Measurements from ENCODE around the gene ZIC4.

Gene ZIC4

GRCh38 chr3:147393943-147394883 lies 12.1 kb downstream of the ZIC4 start:
- CTCF ChIA-PET = interaction anchor here (1.1 kb wide), 1 partner anchor 34 kb away, joined by 3 read pairs; no protein-coding TSS in a partner anchor
- Mint-ChIP-seq H3K4me1 (no peaks in the 10 kb centered on the region), H3K27ac (peak overlapping the region; percentile 68), H3K36me3 (peaks cover 4% of the 10 kb centered on the region), H3K4me3 (no peak overlapping the region), H3K9me3 (peaks cover 6% of the 10 kb centered on the region), H3K27me3 (peaks cover 100% of the 10 kb centered on the region)
- DNase-seq = no peak

- Mint-ChIP-seq H3K4me3 (peak overlapping the region; percentile 49), H3K4me1 (no peaks in the 10 kb centered on the region), H3K9me3 (peaks cover 6% of the 10 kb centered on the region), H3K36me3 (peaks cover 4% of the 10 kb centered on the region), H3K27ac (no peak overlapping the region), H3K27me3 (peaks cover 100% of the 10 kb centered on the region)
- CTCF ChIA-PET = interaction anchor here (1.1 kb wide), 1 partner anchor 33 kb away, joined by 3 read pairs; no protein-coding TSS in a partner anchor
- no peak for DNase-seq
These were observed 12.9 kb downstream of the ZIC4 start for GRCh38 chr3:147393261-147393942.

GRCh38 chr3:147392625-147392946 lies 13.8 kb downstream of the ZIC4 start:
- no peak for DNase-seq
- H3K9me3 Mint-ChIP-seq = peaks cover 6% of the 10 kb centered on the region
- H3K27me3 Mint-ChIP-seq = peaks cover 100% of the 10 kb centered on the region
- peaks cover 7% of the 10 kb centered on the region for H3K36me3 Mint-ChIP-seq
- H3K27ac Mint-ChIP-seq = peak overlapping the region; percentile 70
- H3K4me1 Mint-ChIP-seq = no peaks in the 10 kb centered on the region
- no peak overlapping the region for H3K4me3 Mint-ChIP-seq
- CTCF ChIA-PET = no interaction called here

- DNase-seq = no peak
- H3K9me3 Mint-ChIP-seq = peaks cover 4% of the 10 kb centered on the region
- peaks cover 100% of the 10 kb centered on the region for H3K27me3 Mint-ChIP-seq
- no peak overlapping the region for H3K4me3 Mint-ChIP-seq
- peaks cover 7% of the 10 kb centered on the region for H3K36me3 Mint-ChIP-seq
- CTCF ChIA-PET = no interaction called here
- H3K27ac Mint-ChIP-seq = peak overlapping the region; percentile 70
- no peaks in the 10 kb centered on the region for H3K4me1 Mint-ChIP-seq
These were observed 14.3 kb downstream of the ZIC4 start for GRCh38 chr3:147391781-147392624.

GRCh38 chr3:147390589-147391569 lies 15.5 kb downstream of the ZIC4 start:
- CTCF ChIA-PET = no interaction called here
- H3K36me3 Mint-ChIP-seq = peaks cover 6% of the 10 kb centered on the region
- no peak for DNase-seq
- H3K4me1 Mint-ChIP-seq = no peaks in the 10 kb centered on the region
- peak overlapping the region; percentile 30 for H3K27ac Mint-ChIP-seq
- H3K27me3 Mint-ChIP-seq = peaks cover 93% of the 10 kb centered on the region
- no peak overlapping the region for H3K4me3 Mint-ChIP-seq
- peaks cover 4% of the 10 kb centered on the region for H3K9me3 Mint-ChIP-seq

- CTCF ChIA-PET = no interaction called here
- Mint-ChIP-seq H3K36me3 (peaks cover 6% of the 10 kb centered on the region), H3K4me3 (no peak overlapping the region), H3K27ac (peak overlapping the region; percentile 58), H3K4me1 (no peaks in the 10 kb centered on the region), H3K9me3 (peaks cover 4% of the 10 kb centered on the region), H3K27me3 (peaks cover 93% of the 10 kb centered on the region)
- no peak for DNase-seq
These were observed 16.6 kb downstream of the ZIC4 start for GRCh38 chr3:147389717-147390116.

GRCh38 chr3:147388700-147389580 lies 17.4 kb downstream of the ZIC4 start:
- Mint-ChIP-seq H3K27me3 (peaks cover 93% of the 10 kb centered on the region), H3K4me1 (no peaks in the 10 kb centered on the region), H3K9me3 (peaks cover 4% of the 10 kb centered on the region), H3K27ac (peak overlapping the region; percentile 45), H3K4me3 (no peak overlapping the region), H3K36me3 (peaks cover 6% of the 10 kb centered on the region)
- CTCF ChIA-PET = no interaction called here
- DNase-seq = no peak

- CTCF ChIA-PET = no interaction called here
- peaks cover 4% of the 10 kb centered on the region for H3K9me3 Mint-ChIP-seq
These were observed 18.3 kb downstream of the ZIC4 start for GRCh38 chr3:147387885-147388699.

GRCh38 chr3:147387291-147387884 lies 19.0 kb downstream of the ZIC4 start:
- no peak overlapping the region for H3K27ac Mint-ChIP-seq
- no peak for DNase-seq
- H3K4me3 Mint-ChIP-seq = no peak overlapping the region
- CTCF ChIA-PET = no interaction called here
- peaks cover 2% of the 10 kb centered on the region for H3K9me3 Mint-ChIP-seq
- H3K36me3 Mint-ChIP-seq = peaks cover 6% of the 10 kb centered on the region
- H3K4me1 Mint-ChIP-seq = no peaks in the 10 kb centered on the region
- H3K27me3 Mint-ChIP-seq = peaks cover 88% of the 10 kb centered on the region

More at GRCh38 chr3:147387885-147388699, 18.3 kb downstream of the ZIC4 start:
- no peaks in the 10 kb centered on the region for H3K4me1 Mint-ChIP-seq
- H3K36me3 Mint-ChIP-seq = peaks cover 6% of the 10 kb centered on the region
- no peak for DNase-seq
- H3K27ac Mint-ChIP-seq = peak overlapping the region; percentile 45
- H3K27me3 Mint-ChIP-seq = peaks cover 91% of the 10 kb centered on the region
- no peak overlapping the region for H3K4me3 Mint-ChIP-seq

- DNase-seq = no peak
- H3K4me3 Mint-ChIP-seq = no peak overlapping the region
- CTCF ChIA-PET = no interaction called here
- H3K4me1 Mint-ChIP-seq = no peaks in the 10 kb centered on the region
- no peak overlapping the region for H3K27ac Mint-ChIP-seq
- H3K36me3 Mint-ChIP-seq = peaks cover 3% of the 10 kb centered on the region
- no peaks in the 10 kb centered on the region for H3K9me3 Mint-ChIP-seq
- peaks cover 81% of the 10 kb centered on the region for H3K27me3 Mint-ChIP-seq
These were observed 21.0 kb downstream of the ZIC4 start for GRCh38 chr3:147385059-147386012.
